GM06990 (cell line): ENCODE results near the gene ZNF136.

Experiments used
- DNase-seq: peaks from one replicate; pipeline ENCODE4 v3.0.0-alpha.2; 2011; ENCODE audit not compliant: insufficient read length; ENCODE audit errors: extremely low read depth
- H3K27me3 ChIP-seq: replicated peaks from 2 replicates; pipeline ENCODE4 v1.6.0; 2011; ENCODE audit warnings: low read length; ENCODE audit not compliant: control insufficient read depth, insufficient read depth
- H3K36me3 ChIP-seq: 2 replicates; pipeline ENCODE4 v1.5.1; 2011; ENCODE audit warnings: low read length; ENCODE audit not compliant: control insufficient read depth, insufficient read depth
- H3K4me3 ChIP-seq: replicated peaks from 2 replicates; pipeline ENCODE4 v1.5.1; 2011; ENCODE audit warnings: low read depth, mild to moderate bottlenecking, control low read depth, low read length
- TF ChIP-seq, protein P1 (sequence below): IDR thresholded peaks from 2 replicates; pipeline ENCODE4 v1.5.1; 2011; ENCODE audit warnings: low read length, control low read depth, mild to moderate bottlenecking, inconsistent platforms; ENCODE audit not compliant: insufficient read depth, poor library complexity, severe bottlenecking

ZNF136 gene

DNA sequence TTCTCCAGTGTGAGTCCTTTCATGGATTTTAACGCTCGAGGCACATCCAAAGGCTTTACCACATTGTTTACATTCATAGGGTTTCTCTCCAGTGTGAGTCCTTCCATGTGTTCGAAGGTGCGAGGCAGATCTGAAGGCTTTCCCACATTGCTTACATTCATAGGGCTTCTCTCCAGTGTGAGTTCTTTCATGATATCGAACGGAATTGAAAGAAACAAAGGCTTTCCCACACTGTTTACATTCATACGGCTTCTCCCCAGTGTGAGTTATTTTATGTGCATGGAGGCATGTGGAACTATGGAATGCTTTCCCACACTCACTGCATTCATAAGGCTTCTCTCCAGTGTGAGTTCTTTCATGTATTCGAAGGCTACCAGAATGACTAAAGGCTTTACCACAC is 17.5 kb upstream of the ZNF136 start:
- H3K4me3 ChIP-seq = no peak overlapping the region
- TF ChIP-seq, protein P1, sequence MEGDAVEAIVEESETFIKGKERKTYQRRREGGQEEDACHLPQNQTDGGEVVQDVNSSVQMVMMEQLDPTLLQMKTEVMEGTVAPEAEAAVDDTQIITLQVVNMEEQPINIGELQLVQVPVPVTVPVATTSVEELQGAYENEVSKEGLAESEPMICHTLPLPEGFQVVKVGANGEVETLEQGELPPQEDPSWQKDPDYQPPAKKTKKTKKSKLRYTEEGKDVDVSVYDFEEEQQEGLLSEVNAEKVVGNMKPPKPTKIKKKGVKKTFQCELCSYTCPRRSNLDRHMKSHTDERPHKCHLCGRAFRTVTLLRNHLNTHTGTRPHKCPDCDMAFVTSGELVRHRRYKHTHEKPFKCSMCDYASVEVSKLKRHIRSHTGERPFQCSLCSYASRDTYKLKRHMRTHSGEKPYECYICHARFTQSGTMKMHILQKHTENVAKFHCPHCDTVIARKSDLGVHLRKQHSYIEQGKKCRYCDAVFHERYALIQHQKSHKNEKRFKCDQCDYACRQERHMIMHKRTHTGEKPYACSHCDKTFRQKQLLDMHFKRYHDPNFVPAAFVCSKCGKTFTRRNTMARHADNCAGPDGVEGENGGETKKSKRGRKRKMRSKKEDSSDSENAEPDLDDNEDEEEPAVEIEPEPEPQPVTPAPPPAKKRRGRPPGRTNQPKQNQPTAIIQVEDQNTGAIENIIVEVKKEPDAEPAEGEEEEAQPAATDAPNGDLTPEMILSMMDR = no peak
- no peaks in the 10 kb centered on the region for H3K27me3 ChIP-seq
- DNase-seq = no peak
- peaks cover 4% of the 10 kb centered on the region for H3K36me3 ChIP-seq

DNA sequence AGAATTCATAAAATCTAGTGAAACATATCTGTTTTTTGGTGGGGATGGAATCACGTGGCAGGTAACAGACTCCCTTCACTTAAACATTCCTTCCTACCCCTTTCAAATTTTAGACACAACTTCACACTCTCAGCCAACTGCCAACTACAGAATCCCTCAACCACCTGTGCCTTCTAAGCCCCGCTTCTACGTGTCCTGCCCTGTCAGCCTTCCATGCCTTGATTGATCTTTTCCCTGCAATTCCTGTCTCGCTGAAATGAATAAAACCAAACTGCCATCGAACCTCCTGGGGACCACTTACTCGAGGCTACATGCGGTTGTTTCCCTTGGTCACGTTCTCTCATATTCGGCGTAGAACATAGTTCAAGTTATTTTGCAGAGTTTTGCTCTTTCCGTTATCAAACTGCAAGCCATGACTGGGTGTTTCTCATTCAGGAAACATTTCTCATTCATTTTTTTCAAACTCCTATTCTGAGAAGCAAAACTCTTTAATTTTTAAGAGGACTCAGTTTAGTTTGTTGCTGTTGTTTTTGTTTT is 7.5 kb upstream of the ZNF136 start:
- H3K27me3 ChIP-seq = no peaks in the 10 kb centered on the region
- TF ChIP-seq, protein P1 = no peak
- no peak for DNase-seq
- peaks cover 3% of the 10 kb centered on the region; the same call in 1 of the 2 replicates for H3K36me3 ChIP-seq
- peak overlapping the region; percentile 97 for H3K4me3 ChIP-seq

DNA sequence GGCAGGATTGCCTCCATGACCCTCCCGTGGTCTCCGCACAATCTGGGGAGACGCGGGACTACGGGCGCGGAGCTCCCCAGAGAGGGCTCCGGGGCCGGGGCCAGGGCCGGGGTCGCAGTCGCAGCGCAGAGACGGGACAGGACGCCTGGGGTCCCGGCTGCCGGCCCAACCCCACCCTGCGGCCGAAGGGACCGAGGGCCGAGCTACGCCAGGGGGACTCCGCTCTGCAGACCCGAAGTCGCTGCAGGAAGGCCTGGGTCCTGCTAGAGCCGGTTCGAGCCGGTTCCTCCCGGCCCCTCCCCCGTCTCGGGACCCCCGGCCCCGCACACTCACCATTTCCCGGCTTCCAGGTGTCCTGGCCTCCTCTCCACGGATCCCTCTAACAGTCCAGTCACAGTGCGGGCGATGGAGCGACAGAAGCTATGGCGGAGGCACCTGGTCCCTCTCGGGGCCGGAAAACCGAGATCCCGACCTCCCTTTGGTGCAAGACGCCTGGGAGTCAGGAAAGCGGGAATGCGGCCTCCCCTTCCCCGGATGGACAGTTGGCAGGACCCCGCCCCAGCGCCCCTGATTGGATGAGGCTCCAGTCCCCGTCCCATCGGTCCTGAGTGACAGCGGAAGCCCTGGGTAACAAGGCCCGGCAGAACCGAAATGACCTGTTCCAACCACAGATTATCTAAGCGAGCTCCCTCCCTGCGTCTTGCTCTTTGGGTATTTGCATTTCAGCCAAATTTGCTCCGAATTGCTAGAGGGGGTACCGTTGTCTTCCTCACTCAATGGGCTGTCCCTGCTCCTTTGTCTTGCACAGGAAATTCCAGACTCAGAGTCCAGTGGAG is 6.5 kb upstream of the ZNF136 start, which contains the start of gene ZNF625:
Gene ZNF625 (minus strand): TSS at position 512 of the 836 bp plus-strand sequence. CDS start 176 bp downstream, at position 336.
- DNase-seq = peak; percentile 79
- Histone ChIP-seq H3K36me3 (no peaks in the 10 kb centered on the region), H3K27me3 (no peaks in the 10 kb centered on the region), H3K4me3 (peak within 1 kb of the TSS; percentile 97)
- TF ChIP-seq, protein P1 = no peak

DNA sequence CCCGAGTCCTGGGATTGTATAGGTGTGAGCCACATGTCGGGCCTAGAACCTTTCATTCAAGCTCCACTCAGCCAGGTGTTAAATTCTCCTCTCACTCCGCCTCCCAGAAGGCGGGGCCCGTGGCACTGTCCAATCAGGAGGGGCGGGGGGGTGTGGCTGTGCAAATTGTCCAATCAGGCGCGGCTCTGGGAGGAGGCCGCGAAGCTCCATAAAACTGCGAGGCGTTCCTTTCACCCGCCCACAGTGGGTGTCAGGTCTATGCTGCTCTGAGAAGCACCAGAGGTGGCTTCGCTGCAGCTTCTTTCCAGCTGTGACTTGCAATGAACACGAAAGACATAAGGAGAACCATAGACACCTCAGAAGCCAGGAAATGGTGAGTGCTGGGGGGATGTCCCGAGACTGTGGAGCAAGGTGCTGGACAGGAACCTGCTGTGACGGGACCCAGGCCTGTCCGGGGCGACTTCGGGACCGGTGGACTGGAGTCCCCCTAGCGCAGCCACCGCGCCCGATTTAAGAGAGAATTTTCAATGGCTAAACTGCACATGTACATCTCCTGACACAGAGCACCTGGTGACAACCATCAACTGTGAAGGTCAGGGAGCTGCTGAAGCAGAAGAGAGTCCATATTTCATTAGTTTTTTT is 3.0 kb upstream of the ZNF136 start:
- H3K4me3 ChIP-seq = no peak overlapping the region
- DNase-seq = no peak
- no peaks in the 10 kb centered on the region for H3K27me3 ChIP-seq
- H3K36me3 ChIP-seq = no peaks in the 10 kb centered on the region
- TF ChIP-seq, protein P1 = no peak

DNA sequence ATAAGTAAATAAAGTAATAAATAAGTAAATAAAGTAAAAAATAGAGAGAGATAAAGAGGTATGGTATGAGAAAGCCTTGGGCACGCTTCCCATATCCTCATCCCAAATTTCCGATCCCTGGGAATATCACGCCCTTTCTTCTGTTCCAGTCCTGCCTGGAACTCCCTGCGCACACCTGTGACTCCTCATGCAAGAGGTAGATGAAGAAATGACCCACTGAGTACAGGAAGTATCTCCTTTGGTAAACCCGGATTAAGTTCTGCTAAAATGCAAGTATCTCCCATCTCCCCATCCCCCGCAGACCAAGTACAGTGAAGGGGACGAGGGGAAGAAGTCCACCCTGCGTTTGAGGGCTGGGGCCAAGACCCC is 399 bp upstream of the ZNF136 start:
- Histone ChIP-seq H3K36me3 (0 out of 2 replicates have a peak, but pooled peaks cover 1% of the 10 kb centered on the region), H3K4me3 (peak overlapping the region; percentile 78), H3K27me3 (no peaks in the 10 kb centered on the region)
- no peak for DNase-seq
- TF ChIP-seq, protein P1 = no peak
